Fibroblast of mammary gland (primary cell): Measurements from ENCODE around the gene DARS1.

Experiments used
- DNase-seq: peaks from one replicate; pipeline ENCODE4 v3.0.0-alpha.2; 2010; ENCODE audit warnings: low read depth
- H3K4me3 ChIP-seq: 2 replicates; pipeline ENCODE4 v1.5.1; 2011; ENCODE audit warnings: low read depth, mild to moderate bottlenecking, low read length, moderate library complexity; ENCODE audit not compliant: control insufficient read depth
- CTCF ChIP-seq: conservative IDR thresholded peaks from 2 replicates; pipeline ENCODE4 v1.5.1; 2011; ENCODE audit warnings: low read depth, low read length, inconsistent platforms; ENCODE audit not compliant: control insufficient read depth, insufficient read depth

DARS1 gene

DNA sequence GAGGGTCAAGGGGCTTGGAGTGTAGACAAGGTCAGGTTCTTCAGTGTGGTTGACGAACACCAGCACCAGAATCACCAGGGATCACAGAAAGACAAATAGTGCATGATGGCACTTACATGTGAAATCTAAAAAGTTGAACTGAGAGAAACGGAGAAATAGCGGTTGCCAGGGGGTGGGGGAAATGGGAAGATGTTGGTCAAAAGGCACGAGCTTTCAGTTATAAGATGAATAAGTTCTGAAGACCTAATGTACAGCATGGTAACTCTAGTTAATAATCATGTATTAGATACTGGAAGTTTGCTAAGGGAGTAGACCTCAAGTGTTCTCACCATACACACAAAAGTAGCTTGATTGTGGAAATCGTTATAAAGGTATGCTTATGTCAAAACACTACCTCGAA, 43.7 kb upstream of the DARS1 start:
- no peak for TF ChIP-seq CTCF
- DNase-seq, result no peak
- H3K4me3 ChIP-seq, result no peak overlapping the region

DNA sequence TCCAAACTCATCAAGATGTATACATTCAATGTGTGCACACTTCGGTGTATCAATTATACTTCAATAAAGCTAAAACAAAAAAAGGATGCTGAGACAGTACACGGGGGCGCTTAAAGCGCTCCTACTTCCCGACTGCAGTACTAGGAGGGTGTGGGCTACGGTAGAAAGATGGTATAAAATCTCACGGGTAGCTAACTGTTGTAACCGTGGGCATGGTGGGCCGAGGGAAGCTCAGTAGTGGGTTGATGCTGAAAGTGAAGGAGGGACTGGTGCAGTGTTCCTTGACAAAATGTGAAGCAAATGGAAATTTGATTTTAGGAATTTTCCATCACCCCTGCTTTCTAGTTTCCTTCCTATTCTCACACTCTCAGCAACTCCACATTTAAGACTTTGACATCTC, 42.6 kb upstream of the DARS1 start:
- TF ChIP-seq CTCF, result no peak
- DNase-seq, result no peak
- H3K4me3 ChIP-seq, result no peak overlapping the region

DNA sequence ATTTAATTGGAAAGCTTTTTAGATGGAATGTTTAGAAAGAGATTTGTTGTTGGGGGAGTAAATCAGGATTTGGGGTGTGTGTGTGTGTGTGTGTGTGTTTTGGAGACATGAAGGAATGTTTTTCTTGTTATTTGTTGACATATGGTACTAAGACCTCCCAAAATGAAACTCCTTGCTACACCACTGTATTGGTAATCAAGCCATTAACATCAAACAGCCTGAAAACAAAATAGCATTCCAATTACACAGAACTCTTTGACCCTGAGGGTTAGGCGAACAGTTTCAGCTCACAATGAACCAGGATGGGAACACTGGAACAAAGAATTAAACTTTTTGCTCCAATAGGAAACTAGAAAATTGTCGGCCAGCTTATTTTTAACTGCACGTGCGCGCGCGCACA, 41.7 kb upstream of the DARS1 start:
- no peak overlapping the region for H3K4me3 ChIP-seq
- no peak for TF ChIP-seq CTCF
- no peak for DNase-seq

- TF ChIP-seq CTCF, result no peak
- peak; percentile 41 for DNase-seq
- peak overlapping the region; percentile 19 for H3K4me3 ChIP-seq
These were observed 39.9 kb upstream of the DARS1 start for GRCh38 chr2:136025057-136025973.

GRCh38 chr2:136024616-136025015, 39.2 kb upstream of the DARS1 start:
- no peak for TF ChIP-seq CTCF
- H3K4me3 ChIP-seq, result no peak overlapping the region
- DNase-seq, result no peak

DNA sequence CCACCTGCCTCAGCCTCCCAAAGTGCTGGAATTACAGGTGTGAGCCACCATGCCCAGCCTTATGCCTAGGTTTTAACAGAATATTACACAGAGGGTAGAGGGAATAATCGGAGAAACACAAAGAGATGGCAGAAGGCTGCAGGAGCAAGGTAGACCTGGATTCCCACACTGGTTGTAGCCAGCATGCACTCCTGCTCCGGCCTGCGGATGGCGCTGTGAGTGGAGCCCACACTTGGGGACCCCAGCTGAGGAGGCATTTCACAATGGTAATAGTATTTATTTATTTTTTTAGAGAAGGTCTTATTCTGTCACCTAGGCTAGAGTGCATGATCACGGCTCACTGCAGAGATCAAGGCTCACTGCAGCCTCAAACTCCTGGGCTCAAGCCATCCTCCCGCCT, 38.8 kb upstream of the DARS1 start:
- no peak for DNase-seq
- H3K4me3 ChIP-seq, result no peak overlapping the region
- no peak for TF ChIP-seq CTCF

GRCh38 chr2:136023416-136023815, 38.0 kb upstream of the DARS1 start:
- no peak for DNase-seq
- no peak for TF ChIP-seq CTCF
- no peak overlapping the region for H3K4me3 ChIP-seq
